ENCODE data around the gene KCTD20. TPM values are rescaled to one million over a fixed set of nuclear protein-coding genes. Genes with fewer than 3 reads are reported as not detected.

Gene KCTD20
- total and polyA plus RNA-seq, 10 of the 15 experiments (the other 5 are each of a cell fraction or from before 2014, with no cell fraction given), result 18.1 to 77.0 (median 50.5) TPM

DNA sequence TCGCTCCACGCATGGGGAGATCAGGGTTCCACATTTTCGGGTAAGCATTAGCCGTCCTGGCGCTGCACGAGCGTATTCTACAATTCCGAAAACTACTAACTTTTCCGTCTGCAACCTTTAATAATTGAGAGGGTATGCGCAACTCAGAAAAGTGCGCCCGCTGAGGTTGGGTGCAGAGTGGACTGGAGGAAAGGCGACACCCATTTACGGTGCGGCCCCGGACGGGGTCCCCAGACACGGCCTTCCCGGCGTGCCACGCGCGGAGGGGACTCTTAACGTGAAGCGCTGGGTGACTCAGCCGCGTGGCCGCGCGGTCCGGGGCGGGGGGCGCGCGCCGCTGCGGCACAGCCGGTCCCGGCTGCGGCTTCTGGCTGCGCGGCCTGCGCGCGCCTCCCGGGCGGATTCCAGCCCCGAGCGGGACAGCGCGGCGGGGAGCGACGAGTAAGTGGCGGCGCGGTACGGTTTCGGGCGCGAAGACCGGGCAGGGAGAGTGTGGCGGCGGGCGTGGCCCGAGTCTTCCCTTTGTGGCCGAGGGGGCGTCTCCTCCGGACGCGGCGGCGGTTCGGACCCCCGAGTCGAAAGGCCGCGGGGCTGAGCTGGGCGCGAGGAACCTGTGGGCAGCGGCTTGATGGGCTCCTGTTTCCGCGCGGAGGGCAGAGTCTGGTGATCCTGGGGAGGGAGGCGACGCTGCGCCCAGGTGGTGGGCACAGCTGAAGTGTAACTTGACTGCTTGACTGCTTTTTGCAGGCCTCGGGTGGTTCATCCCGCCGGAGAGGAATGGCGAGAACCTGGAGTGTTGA is at the start of gene KCTD20, which contains the start of gene PXT1 (continued):
- TF ChIP-seq, protein P1, sequence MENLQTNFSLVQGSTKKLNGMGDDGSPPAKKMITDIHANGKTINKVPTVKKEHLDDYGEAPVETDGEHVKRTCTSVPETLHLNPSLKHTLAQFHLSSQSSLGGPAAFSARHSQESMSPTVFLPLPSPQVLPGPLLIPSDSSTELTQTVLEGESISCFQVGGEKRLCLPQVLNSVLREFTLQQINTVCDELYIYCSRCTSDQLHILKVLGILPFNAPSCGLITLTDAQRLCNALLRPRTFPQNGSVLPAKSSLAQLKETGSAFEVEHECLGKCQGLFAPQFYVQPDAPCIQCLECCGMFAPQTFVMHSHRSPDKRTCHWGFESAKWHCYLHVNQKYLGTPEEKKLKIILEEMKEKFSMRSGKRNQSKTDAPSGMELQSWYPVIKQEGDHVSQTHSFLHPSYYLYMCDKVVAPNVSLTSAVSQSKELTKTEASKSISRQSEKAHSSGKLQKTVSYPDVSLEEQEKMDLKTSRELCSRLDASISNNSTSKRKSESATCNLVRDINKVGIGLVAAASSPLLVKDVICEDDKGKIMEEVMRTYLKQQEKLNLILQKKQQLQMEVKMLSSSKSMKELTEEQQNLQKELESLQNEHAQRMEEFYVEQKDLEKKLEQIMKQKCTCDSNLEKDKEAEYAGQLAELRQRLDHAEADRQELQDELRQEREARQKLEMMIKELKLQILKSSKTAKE (IDR thresholded peaks at IDR 0.05; ENCODE audit: low read depth, poor library complexity, severe bottlenecking), result peak; percentile 26
- TF ChIP-seq CEBPB (IDR thresholded peaks at IDR 0.05; ENCODE audit: borderline replicate concordance in 1 of 2, low read depth in 2 of 2, low read length in 2 of 2) (no peak), JUND (IDR thresholded peaks at IDR 0.05; ENCODE audit: low read depth, low read length) (0 out of 2 replicates have a peak, but pooled peaks have one; percentile 38), CBX5 (IDR thresholded peaks at IDR 0.05; ENCODE audit: low read depth) (no peak), SMAD5 (IDR thresholded peaks at IDR 0.05; ENCODE audit: low read depth) (peak; percentile 72; the same call in 1 of the 2 replicates), BHLHE40 (IDR thresholded peaks at IDR 0.05; ENCODE audit: borderline replicate concordance in 1 of 2, low read depth in 2 of 2, low read length in 1 of 2) (peak; percentile 27 to 84; a peak in 2 of 4 replicates), MTA2 (IDR thresholded peaks at IDR 0.05; ENCODE audit: low read depth) (peak; percentile 47; the same call in 1 of the 2 replicates), NR2C1 (IDR thresholded peaks at IDR 0.05) (peak; percentile 48; the same call in 1 of the 2 replicates), MYC (IDR thresholded peaks at IDR 0.05; ENCODE audit: insufficient read depth, insufficient read length, insufficient replicate concordance, low read length, severe bottlenecking) (peak; percentile 72), RAD21 (IDR thresholded peaks at IDR 0.05; ENCODE audit: insufficient read depth, low read depth, low read length) (no peak), ATF7 (IDR thresholded peaks at IDR 0.05; ENCODE audit: low read depth) (peak; percentile 33), CREM (IDR thresholded peaks at IDR 0.05; ENCODE audit: low read depth) (peak; percentile 74), TCF7 (IDR thresholded peaks at IDR 0.05; ENCODE audit: borderline replicate concordance) (peak; percentile 16; the same call in 1 of the 2 replicates), GABPA (IDR thresholded peaks at IDR 0.05; ENCODE audit: low read depth) (no peak)
- TF ChIP-seq, protein P2, sequence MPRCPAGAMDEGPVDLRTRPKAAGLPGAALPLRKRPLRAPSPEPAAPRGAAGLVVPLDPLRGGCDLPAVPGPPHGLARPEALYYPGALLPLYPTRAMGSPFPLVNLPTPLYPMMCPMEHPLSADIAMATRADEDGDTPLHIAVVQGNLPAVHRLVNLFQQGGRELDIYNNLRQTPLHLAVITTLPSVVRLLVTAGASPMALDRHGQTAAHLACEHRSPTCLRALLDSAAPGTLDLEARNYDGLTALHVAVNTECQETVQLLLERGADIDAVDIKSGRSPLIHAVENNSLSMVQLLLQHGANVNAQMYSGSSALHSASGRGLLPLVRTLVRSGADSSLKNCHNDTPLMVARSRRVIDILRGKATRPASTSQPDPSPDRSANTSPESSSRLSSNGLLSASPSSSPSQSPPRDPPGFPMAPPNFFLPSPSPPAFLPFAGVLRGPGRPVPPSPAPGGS (IDR thresholded peaks at IDR 0.05; ENCODE audit: borderline replicate concordance, insufficient read depth, low read depth, low read length, poor library complexity, severe bottlenecking), result no peak
- TF ChIP-seq, protein P3, sequence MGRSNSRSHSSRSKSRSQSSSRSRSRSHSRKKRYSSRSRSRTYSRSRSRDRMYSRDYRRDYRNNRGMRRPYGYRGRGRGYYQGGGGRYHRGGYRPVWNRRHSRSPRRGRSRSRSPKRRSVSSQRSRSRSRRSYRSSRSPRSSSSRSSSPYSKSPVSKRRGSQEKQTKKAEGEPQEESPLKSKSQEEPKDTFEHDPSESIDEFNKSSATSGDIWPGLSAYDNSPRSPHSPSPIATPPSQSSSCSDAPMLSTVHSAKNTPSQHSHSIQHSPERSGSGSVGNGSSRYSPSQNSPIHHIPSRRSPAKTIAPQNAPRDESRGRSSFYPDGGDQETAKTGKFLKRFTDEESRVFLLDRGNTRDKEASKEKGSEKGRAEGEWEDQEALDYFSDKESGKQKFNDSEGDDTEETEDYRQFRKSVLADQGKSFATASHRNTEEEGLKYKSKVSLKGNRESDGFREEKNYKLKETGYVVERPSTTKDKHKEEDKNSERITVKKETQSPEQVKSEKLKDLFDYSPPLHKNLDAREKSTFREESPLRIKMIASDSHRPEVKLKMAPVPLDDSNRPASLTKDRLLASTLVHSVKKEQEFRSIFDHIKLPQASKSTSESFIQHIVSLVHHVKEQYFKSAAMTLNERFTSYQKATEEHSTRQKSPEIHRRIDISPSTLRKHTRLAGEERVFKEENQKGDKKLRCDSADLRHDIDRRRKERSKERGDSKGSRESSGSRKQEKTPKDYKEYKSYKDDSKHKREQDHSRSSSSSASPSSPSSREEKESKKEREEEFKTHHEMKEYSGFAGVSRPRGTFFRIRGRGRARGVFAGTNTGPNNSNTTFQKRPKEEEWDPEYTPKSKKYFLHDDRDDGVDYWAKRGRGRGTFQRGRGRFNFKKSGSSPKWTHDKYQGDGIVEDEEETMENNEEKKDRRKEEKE (IDR thresholded peaks at IDR 0.05), result no peak
- TF ChIP-seq, protein P4, sequence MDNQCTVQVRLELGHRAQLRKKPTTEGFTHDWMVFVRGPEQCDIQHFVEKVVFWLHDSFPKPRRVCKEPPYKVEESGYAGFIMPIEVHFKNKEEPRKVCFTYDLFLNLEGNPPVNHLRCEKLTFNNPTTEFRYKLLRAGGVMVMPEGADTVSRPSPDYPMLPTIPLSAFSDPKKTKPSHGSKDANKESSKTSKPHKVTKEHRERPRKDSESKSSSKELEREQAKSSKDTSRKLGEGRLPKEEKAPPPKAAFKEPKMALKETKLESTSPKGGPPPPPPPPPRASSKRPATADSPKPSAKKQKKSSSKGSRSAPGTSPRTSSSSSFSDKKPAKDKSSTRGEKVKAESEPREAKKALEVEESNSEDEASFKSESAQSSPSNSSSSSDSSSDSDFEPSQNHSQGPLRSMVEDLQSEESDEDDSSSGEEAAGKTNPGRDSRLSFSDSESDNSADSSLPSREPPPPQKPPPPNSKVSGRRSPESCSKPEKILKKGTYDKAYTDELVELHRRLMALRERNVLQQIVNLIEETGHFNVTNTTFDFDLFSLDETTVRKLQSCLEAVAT (IDR thresholded peaks at IDR 0.05), result peak; percentile 43; the same call in 1 of the 2 replicates
- TF ChIP-seq, protein P5, sequence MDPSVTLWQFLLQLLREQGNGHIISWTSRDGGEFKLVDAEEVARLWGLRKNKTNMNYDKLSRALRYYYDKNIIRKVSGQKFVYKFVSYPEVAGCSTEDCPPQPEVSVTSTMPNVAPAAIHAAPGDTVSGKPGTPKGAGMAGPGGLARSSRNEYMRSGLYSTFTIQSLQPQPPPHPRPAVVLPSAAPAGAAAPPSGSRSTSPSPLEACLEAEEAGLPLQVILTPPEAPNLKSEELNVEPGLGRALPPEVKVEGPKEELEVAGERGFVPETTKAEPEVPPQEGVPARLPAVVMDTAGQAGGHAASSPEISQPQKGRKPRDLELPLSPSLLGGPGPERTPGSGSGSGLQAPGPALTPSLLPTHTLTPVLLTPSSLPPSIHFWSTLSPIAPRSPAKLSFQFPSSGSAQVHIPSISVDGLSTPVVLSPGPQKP (IDR thresholded peaks at IDR 0.05; ENCODE audit: low read depth, low read length), result no peak
